HepG2 (cell line): Measurements from ENCODE around the gene PEA15. TPM values are rescaled to one million over a fixed set of nuclear protein-coding genes. Genes with fewer than 3 reads are reported as not detected.
A peak's percentile ranks its signal among the peaks of the same experiment; 100 is the strongest.

Experiments used
- BRCA1 ChIP-seq: sonication (generic); formaldehyde crosslinking; IDR thresholded peaks from 2 replicates; pipeline ENCODE4 v1.4.0; 2020; ENCODE audit warnings: missing genetic modification reagents
- CBX1 ChIP-seq: IDR thresholded peaks from one replicate; pipeline ENCODE4 v1.6.1; 2016; ENCODE audit warnings: antibody characterized with exemption, low read depth
- KLF6 ChIP-seq: IDR thresholded peaks from 2 replicates; pipeline ENCODE4 v1.8.0; 2016; ENCODE audit warnings: missing biosample characterization, missing genetic modification reagents
- NCOA5 ChIP-seq: sonication (generic); formaldehyde crosslinking; IDR thresholded peaks from 2 replicates; pipeline ENCODE4 v1.4.0; 2020; ENCODE audit warnings: missing genetic modification reagents
- PHF5A ChIP-seq: IDR thresholded peaks from one replicate; pipeline ENCODE4 v1.6.1; 2018; ENCODE audit warnings: low read depth, missing genetic modification reagents; ENCODE audit not compliant: unreplicated experiment
- RAD51 ChIP-seq: fragments of 450-650 bp; IDR thresholded peaks from 2 replicates; pipeline ENCODE4 v1.6.1; 2016; ENCODE audit warnings: borderline replicate concordance
- SUZ12 ChIP-seq: fragments of 150-350 bp; IDR thresholded peaks from 2 replicates; pipeline ENCODE4 v1.6.1; 2014; ENCODE audit warnings: low read depth, low read length
- ZBTB20 ChIP-seq: sonication (generic); formaldehyde crosslinking; IDR thresholded peaks from 2 replicates; pipeline ENCODE4 v1.8.1; 2023; ENCODE audit warnings: missing genetic modification reagents, low read depth, mild to moderate bottlenecking, borderline replicate concordance
- ZNF292 ChIP-seq: sonication (generic); formaldehyde crosslinking; IDR thresholded peaks from 2 replicates; pipeline ENCODE4 v1.8.1; 2022; ENCODE audit warnings: mild to moderate bottlenecking, low read depth, missing genetic modification reagents, borderline replicate concordance
- ZNF614 ChIP-seq: IDR thresholded peaks from 2 replicates; pipeline ENCODE4 v1.6.1; 2018; ENCODE audit warnings: missing biosample characterization, missing genetic modification reagents, inconsistent platforms, borderline replicate concordance
- polyA plus RNA-seq, 8 experiments: library from polyadenylated mRNA; depleted of rRNA in 3 of 8; stranded (reverse) in 7 of 8; unstranded in 1 of 8; fragments of >200 nt; fragmentation: Illumina TruSeq in 4 of 8; extraction: Trizol in 4 of 8; gene quantifications; 2 replicates each; pipeline versions ENCODE4 v1.2.1 to v1.2.3, GENCODE V29; 2011 to 2016; ENCODE audit warnings: low read depth in 4 of 8, missing spikeins in 1 of 8, mixed read lengths in 1 of 8; ENCODE audit not compliant: insufficient read depth in 1 of 8
- total RNA-seq, 5 experiments: library from RNA; depleted of rRNA; stranded (reverse); fragments of >200 nt; fragmentation: Illumina TruSeq; extraction: Trizol; gene quantifications; 2 replicates each; pipeline ENCODE4 v1.2.3, GENCODE V29; 2016; ENCODE audit warnings: low read depth in 1 of 5
- TF ChIP-seq, protein P1 (sequence below), 2 experiments: sonication (generic) in 1 of 2; formaldehyde crosslinking in 1 of 2; IDR thresholded peaks; 2 replicates each; pipeline versions ENCODE4 v1.4.0 to v1.6.1; 2018 to 2020; ENCODE audit warnings: missing genetic modification reagents in 2 of 2, borderline replicate concordance in 1 of 2, low read depth in 1 of 2, mild to moderate bottlenecking in 1 of 2, missing biosample characterization in 1 of 2
- TF ChIP-seq, protein P2 (sequence below): sonication (generic); formaldehyde crosslinking; IDR thresholded peaks from 2 replicates; pipeline ENCODE4 v1.4.0; 2020; ENCODE audit warnings: missing genetic modification reagents
- TF ChIP-seq, protein P3 (sequence below): sonication (generic); formaldehyde crosslinking; IDR thresholded peaks from 2 replicates; pipeline ENCODE4 v1.9.0; 2021; ENCODE audit warnings: missing genetic modification reagents, borderline replicate concordance
- TF ChIP-seq, protein P4 (sequence below): sonication (generic); formaldehyde crosslinking; conservative IDR thresholded peaks from 2 replicates; pipeline ENCODE4 v1.4.0; 2020; ENCODE audit warnings: missing genetic modification reagents

Gene PEA15
- total and polyA plus RNA-seq, 2 of the 13 experiments (the other 11 are each of a cell fraction or from before 2014, with no cell fraction given), result 12.1 to 35.2 TPM

DNA sequence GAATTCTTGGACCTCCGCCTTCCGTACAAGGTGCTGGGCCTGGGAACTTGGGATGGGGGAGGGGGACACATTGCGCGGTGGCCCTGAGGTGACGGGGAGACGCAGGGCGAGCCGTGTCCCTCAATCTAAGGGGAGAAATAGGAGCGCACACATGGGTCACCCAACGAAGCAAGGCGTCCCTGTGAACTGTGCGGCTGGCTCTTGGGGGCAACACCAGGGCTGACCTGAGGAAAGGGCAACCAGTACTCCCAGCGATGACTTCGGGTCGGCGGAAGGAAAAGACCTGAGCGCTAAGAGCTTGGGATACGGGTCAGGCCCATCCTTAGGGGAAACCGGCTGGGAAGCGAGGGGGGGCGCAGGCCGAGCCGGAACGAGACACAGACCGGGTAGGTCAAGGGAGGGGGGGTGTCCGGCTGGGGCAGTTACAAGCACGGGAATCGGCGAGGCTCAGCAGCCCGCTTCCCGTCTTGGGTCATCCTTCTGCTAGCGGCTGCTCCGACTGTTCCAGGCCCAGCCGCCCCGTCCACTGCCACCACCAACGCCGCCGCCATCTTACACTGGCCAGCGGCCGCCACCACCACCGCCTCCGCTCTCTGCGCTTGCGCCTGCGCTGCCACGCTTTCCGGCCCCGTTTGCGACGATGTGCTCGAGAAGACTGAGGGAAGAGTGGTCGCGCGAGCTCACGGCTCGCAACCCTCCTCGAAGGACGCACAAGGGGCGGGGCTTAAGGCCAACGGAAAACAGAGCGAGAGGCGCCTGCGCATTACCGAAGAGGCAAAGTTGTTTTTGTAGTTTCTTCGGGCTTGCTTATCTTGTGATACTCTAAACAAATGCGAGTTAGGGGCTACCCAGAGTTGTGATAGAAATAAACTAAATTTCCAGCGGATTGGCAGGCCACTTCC lies 57.0 kb downstream of the PEA15 start, which contains the start of gene DCAF8 (continued):
- TF ChIP-seq, protein P1, sequence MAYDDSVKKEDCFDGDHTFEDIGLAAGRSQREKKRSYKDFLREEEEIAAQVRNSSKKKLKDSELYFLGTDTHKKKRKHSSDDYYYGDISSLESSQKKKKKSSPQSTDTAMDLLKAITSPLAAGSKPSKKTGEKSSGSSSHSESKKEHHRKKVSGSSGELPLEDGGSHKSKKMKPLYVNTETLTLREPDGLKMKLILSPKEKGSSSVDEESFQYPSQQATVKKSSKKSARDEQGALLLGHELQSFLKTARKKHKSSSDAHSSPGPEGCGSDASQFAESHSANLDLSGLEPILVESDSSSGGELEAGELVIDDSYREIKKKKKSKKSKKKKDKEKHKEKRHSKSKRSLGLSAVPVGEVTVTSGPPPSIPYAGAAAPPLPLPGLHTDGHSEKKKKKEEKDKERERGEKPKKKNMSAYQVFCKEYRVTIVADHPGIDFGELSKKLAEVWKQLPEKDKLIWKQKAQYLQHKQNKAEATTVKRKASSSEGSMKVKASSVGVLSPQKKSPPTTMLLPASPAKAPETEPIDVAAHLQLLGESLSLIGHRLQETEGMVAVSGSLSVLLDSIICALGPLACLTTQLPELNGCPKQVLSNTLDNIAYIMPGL (CRISPR knock-in tag; IDR thresholded peaks at IDR 0.05; ENCODE audit: borderline replicate concordance in 1 of 2, low read depth in 1 of 2), result peak; percentile 86 to 90
- TF ChIP-seq NCOA5 (CRISPR knock-in tag) (no peak), KLF6 (CRISPR knock-in tag) (0 out of 2 replicates have a peak, but pooled peaks have one; percentile 53), BRCA1 (CRISPR knock-in tag) (no peak), ZBTB20 (no peak), PHF5A (peak; percentile 74), SUZ12 (no peak), ZNF614 (CRISPR knock-in tag) (no peak; the same call in 1 of the 2 replicates), ZNF292 (CRISPR knock-in tag) (no peak), RAD51 (no peak), CBX1 (peak; percentile 75)
- TF ChIP-seq, protein P2, sequence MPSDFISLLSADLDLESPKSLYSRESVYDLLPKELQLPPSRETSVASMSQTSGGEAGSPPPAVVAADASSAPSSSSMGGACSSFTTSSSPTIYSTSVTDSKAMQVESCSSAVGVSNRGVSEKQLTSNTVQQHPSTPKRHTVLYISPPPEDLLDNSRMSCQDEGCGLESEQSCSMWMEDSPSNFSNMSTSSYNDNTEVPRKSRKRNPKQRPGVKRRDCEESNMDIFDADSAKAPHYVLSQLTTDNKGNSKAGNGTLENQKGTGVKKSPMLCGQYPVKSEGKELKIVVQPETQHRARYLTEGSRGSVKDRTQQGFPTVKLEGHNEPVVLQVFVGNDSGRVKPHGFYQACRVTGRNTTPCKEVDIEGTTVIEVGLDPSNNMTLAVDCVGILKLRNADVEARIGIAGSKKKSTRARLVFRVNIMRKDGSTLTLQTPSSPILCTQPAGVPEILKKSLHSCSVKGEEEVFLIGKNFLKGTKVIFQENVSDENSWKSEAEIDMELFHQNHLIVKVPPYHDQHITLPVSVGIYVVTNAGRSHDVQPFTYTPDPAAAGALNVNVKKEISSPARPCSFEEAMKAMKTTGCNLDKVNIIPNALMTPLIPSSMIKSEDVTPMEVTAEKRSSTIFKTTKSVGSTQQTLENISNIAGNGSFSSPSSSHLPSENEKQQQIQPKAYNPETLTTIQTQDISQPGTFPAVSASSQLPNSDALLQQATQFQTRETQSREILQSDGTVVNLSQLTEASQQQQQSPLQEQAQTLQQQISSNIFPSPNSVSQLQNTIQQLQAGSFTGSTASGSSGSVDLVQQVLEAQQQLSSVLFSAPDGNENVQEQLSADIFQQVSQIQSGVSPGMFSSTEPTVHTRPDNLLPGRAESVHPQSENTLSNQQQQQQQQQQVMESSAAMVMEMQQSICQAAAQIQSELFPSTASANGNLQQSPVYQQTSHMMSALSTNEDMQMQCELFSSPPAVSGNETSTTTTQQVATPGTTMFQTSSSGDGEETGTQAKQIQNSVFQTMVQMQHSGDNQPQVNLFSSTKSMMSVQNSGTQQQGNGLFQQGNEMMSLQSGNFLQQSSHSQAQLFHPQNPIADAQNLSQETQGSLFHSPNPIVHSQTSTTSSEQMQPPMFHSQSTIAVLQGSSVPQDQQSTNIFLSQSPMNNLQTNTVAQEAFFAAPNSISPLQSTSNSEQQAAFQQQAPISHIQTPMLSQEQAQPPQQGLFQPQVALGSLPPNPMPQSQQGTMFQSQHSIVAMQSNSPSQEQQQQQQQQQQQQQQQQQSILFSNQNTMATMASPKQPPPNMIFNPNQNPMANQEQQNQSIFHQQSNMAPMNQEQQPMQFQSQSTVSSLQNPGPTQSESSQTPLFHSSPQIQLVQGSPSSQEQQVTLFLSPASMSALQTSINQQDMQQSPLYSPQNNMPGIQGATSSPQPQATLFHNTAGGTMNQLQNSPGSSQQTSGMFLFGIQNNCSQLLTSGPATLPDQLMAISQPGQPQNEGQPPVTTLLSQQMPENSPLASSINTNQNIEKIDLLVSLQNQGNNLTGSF (CRISPR knock-in tag), result no peak
- TF ChIP-seq, protein P3, sequence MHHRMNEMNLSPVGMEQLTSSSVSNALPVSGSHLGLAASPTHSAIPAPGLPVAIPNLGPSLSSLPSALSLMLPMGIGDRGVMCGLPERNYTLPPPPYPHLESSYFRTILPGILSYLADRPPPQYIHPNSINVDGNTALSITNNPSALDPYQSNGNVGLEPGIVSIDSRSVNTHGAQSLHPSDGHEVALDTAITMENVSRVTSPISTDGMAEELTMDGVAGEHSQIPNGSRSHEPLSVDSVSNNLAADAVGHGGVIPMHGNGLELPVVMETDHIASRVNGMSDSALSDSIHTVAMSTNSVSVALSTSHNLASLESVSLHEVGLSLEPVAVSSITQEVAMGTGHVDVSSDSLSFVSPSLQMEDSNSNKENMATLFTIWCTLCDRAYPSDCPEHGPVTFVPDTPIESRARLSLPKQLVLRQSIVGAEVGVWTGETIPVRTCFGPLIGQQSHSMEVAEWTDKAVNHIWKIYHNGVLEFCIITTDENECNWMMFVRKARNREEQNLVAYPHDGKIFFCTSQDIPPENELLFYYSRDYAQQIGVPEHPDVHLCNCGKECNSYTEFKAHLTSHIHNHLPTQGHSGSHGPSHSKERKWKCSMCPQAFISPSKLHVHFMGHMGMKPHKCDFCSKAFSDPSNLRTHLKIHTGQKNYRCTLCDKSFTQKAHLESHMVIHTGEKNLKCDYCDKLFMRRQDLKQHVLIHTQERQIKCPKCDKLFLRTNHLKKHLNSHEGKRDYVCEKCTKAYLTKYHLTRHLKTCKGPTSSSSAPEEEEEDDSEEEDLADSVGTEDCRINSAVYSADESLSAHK (CRISPR knock-in tag), result no peak
- TF ChIP-seq, protein P4, sequence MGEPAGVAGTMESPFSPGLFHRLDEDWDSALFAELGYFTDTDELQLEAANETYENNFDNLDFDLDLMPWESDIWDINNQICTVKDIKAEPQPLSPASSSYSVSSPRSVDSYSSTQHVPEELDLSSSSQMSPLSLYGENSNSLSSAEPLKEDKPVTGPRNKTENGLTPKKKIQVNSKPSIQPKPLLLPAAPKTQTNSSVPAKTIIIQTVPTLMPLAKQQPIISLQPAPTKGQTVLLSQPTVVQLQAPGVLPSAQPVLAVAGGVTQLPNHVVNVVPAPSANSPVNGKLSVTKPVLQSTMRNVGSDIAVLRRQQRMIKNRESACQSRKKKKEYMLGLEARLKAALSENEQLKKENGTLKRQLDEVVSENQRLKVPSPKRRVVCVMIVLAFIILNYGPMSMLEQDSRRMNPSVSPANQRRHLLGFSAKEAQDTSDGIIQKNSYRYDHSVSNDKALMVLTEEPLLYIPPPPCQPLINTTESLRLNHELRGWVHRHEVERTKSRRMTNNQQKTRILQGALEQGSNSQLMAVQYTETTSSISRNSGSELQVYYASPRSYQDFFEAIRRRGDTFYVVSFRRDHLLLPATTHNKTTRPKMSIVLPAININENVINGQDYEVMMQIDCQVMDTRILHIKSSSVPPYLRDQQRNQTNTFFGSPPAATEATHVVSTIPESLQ (CRISPR knock-in tag), result no peak
